ENCODE measurements around the gene SYT12. TPM values are rescaled to one million over a fixed set of nuclear protein-coding genes. Genes with fewer than 3 reads are reported as not detected.
A peak's percentile ranks its signal among the peaks of the same experiment; 100 is the strongest.

Gene SYT12
- total RNA-seq, 1 experiment from 2014 or later: 4.3 TPM

DNA sequence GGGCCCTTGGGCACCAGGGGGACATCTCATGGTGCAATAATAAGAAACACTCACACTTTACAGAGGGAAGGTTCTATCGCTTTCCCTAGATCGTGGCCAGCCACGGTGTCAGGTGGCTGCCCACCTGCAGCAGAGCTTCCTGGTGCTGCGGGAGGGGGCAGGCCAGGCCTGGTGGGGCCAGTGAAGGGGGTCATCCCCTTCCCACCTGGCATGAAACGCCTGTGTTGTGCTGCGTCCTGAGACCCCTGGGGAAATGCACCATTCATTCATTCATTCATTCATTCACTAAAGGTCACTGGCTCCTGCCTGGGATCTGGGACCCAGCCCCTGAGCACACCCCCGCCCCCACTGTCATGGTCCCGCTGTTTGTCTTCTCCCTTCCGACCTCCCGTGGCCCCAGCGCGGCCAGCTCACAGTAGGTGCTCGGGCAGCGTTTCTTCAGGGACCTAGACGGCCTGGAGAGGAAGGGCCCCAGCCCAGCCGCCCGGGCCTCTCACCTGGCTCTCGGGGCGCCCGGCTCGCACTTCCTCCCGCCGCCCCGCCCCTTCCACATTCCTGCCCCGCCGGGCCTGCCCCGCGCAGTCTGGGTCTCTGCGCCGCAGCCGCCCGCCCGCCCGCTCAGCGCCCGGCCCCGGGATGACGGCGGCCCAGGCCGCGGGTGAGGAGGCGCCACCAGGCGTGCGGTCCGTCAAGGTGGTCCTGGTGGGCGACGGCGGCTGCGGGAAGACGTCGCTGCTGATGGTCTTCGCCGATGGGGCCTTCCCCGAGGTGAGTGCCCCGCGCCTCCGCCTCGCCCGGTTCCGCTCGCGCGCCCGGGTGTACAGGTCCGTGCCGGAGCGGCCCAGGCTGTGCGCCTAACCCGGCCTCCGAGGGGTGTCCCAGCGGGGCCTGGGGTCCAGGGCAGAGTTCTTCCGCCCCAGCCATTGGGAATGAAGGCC is 33.6 kb downstream of the SYT12 start, which contains the start of gene RHOD (continued):
- TF ChIP-seq EZH2phosphoT487 (IDR thresholded peaks at IDR 0.05; ENCODE audit: borderline replicate concordance): no peak
- TF ChIP-seq ZFX (IDR thresholded peaks at IDR 0.05): peak; percentile 95
- TF ChIP-seq EGR1 (IDR thresholded peaks at IDR 0.05; ENCODE audit: low read depth): no peak
- TF ChIP-seq SRF (IDR thresholded peaks at IDR 0.05; ENCODE audit: low read depth): no peak
- no peak for TF ChIP-seq CEBPB (IDR thresholded peaks at IDR 0.05; ENCODE audit: low read depth)
- TF ChIP-seq SIN3A (IDR thresholded peaks at IDR 0.05; ENCODE audit: low read depth): no peak

- intact Hi-C loops (cut with micrococcal nuclease): loop anchor here (10.0 kb wide), 1 partner anchor 188 kb away; no protein-coding TSS in a partner anchor
- TF ChIP-seq SP1 (IDR thresholded peaks at IDR 0.05; ENCODE audit: low read depth) (no peak), MAX (IDR thresholded peaks at IDR 0.05) (no peak)
- DNase-seq (ENCODE audit: low read depth, low spot score) (no peak), ATAC-seq (peak; percentile 20)
- Histone ChIP-seq H3K9ac (ENCODE audit: low read length) (peak overlapping the region; percentile 89), H4K20me1 (ENCODE audit: insufficient read depth) (no peaks in the 10 kb centered on the region), H3K9me2 (ENCODE audit: insufficient read depth) (no peaks in the 10 kb centered on the region), H3K4me2 (ENCODE audit: low read length) (peak overlapping the region; percentile 99), H3K4me3 (replicated peaks in 1 of 2; ENCODE audit: low read depth in 1 of 2, low read length in 2 of 2) (peak overlapping the region; percentile 77 to 81), H3K27ac (ENCODE audit: low read depth, low read length) (peak overlapping the region; percentile 82), H3K36me3 (ENCODE audit: control insufficient read depth in 1 of 2, insufficient read depth in 2 of 2, low read length in 2 of 2) (no peaks in the 10 kb centered on the region), H2AFZ (ENCODE audit: low read depth, low read length, poor library complexity, severe bottlenecking) (no peak overlapping the region), H3K79me2 (ENCODE audit: insufficient read depth, low read length) (peaks cover 39% of the 10 kb centered on the region), H3K27me3 (ENCODE audit: insufficient read depth, low read length) (no peaks in the 10 kb centered on the region), H3K9me3 (ENCODE audit: control insufficient read depth in 1 of 2, insufficient read depth in 1 of 2, low read depth in 1 of 2, low read length in 2 of 2) (no peaks in the 10 kb centered on the region), H3K4me1 (ENCODE audit: control insufficient read depth in 1 of 2, insufficient read depth in 2 of 2, low read length in 2 of 2) (peaks cover 37 to 77% of the 10 kb centered on the region in 2 experiments)
- BruUV-seq (replicated peaks): no TSS peak
- ChIA-PET RAD21 (ENCODE audit: low non-redundant PET in 1 of 2, low total read pairs in 2 of 2, uncharacterized antibody in 2 of 2, unreplicated experiment in 2 of 2) (interaction anchor here in 1 of 2 experiments (0.5 kb wide), 1 partner anchor 246 kb away, joined by 4 read pairs; the partner anchor contains the start of gene SSH3), POLR2A (interaction anchor here (0.6 kb wide), 1 partner anchor 27 kb away, joined by 5 read pairs; no protein-coding TSS in a partner anchor), CTCF (interaction anchor here (0.5 kb wide), 1 partner anchor 16 kb away, joined by 3 read pairs; no protein-coding TSS in a partner anchor)
Observed at GRCh38 chr11:67057205-67057672, 34.3 kb downstream of the SYT12 start.
